HG02610 (cell line): ENCODE results near the gene PRKRIP1.
"Not testable (repeated sequence)": the region's sequence is repeated elsewhere in the genome, so short reads cannot be mapped to it uniquely, and the experiment has no call there.

ENCODE experiments used
- ATAC-seq: cut with Tn5 transposase; IDR thresholded peaks from one replicate; pipeline ENCODE4 v1.9.1; 2021; ENCODE audit warnings: mild to moderate bottlenecking, moderate library complexity; ENCODE audit not compliant: unreplicated experiment

The PRKRIP1 gene

DNA sequence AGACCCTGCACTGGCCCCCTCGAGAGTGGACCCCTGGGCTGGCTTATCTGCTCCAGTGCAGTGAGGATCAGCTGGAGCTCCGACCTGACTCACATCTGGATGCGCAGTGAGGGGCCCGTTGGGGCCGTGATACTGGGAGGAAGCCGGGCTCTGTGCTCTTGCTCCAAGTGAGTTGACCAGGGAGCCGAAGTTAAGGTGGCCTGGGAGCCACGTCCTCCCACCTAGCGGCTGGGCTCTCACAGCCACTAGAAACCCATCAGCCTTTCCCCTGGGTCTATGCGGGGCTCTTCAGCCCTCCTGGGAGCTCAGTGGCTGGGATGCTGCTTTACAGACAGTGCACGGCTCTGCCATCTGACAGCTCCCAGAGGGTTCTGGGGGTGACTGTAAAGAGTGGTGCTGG lies 59.4 kb downstream of the PRKRIP1 start:
- ATAC-seq: no peak

DNA sequence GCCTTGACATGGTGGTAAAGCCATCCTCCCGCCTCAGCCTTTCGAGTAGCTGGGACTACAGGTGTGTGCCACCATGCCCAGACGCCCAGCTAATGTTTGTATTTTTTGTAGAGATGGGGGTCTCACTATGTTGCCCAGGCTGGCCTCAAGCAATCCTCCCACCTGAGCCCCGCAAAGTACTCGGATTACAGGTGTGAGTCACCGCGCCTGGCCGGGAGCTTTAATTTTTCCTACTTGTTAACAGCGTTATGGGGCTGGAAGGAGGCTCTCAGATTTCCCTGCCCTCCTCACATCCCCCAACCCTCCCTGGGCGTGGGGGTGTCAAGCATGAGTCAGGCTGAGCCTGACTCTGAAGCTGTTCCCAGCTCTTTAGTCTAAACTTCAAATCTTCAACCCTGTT lies 60.2 kb downstream of the PRKRIP1 start:
- no peak for ATAC-seq

DNA sequence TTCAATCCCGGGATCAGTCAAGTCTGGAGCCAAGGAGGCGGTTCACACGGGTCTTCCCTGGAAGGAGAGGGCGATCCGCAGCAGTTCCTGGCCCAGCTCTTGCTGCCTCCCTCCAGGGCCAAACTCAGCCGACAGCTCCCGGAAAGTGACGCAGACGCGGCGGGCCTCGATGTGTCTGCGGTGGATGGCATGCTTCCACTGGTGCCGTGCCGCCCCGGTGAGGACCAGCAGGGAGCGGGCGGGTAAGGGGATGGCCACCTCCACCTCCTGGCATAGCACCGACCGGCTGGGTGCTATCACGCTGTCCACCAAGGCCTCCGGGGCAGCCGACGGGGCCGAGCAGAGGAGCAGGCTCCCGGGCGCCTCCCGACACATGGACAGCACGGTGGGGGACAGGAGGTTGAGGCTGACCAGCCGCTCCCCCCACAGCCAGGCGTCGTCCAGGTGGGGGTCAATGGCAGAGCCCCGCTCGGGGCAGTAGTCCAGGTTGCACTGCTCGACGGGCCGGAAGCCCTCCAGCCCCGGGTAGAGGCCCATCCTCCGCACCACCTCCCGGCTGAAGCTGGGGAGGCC lies 61.3 kb downstream of the PRKRIP1 start:
- ATAC-seq: no peak

DNA sequence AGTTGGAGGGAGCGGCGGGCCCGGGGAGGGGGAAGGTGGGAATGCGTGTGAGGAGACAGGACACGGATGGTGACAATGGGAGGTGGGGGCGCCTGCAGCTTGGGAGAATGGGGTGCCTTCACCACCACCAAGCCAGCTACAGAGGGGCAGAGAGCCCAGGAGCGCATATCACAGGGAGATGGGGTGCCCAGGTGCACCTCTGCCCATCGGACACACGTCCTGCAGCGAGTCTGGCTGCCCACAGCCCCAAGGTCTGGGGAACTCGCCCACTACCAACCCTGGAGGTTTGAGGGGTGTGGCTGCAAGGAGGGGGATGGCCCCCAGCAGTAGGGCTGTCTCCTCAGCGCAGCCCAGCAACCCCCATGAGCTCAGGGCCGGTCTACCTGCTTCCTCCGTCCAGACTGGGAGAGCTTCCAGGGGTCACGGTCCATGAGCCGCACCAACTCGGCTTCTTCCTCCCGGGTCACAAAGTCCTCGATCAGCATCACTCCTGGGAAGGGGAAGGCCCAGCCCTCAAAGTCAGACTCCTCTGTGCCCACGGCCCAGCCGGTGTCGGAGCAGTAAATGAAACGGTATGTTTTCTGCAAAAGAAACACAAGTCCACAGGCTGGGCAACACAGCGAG lies 63.2 kb downstream of the PRKRIP1 start:
- no peak for ATAC-seq

DNA sequence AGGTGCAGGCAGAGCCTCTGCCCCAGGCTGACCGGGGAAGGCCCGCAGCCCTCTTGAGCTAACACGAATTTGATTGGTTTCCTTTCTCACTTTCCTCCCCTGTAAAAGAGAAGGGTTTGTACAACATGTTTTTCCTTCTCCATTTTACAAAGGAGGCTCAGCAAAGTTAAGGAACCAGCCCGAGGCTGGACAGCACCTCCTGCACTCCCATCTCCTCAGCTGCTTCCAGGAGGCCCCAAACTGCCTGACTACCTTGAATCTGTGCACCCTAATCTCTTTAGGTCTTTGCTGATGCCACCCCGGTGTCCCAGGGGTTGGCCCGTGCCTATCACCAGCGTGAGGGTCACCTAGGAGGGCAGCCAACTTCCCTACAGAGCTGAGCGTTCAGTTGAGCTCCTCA lies 64.3 kb downstream of the PRKRIP1 start:
- no peak for ATAC-seq

DNA sequence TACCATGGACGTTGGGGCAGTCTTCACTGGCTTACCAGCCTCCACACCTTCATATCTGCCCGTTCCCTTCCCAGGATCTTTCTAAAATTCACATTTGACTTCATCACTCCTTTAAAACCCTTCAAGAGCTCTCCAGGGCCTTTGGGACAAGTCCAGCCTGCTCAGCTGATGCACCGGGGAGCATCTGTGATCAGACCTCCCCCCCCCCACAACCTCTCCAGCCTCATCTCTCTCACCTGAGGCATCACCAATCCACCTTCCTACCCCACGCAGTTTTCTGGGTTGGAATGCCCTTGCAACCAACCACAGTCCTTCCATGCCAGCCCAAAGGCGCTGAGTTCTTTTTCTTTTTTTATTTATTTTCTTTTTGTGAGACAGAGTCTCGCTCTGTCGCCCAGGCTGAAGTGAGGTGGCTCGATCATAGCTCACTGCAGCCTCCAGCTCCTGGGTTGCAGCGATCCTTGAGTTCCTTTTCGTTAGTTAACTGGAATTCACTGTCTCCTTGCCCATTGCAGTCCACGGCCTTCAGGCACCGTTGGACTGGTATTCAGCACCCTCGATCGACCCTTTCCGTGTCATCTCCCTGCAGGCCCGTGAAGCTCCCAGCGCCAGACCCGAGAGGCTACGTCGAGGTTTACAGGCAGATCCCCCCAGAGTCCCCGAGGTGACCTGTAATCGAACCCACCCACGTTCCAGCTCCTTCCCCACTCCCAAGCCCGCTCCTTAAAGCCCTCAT lies 67.8 kb downstream of the PRKRIP1 start:
- ATAC-seq: no peak

DNA sequence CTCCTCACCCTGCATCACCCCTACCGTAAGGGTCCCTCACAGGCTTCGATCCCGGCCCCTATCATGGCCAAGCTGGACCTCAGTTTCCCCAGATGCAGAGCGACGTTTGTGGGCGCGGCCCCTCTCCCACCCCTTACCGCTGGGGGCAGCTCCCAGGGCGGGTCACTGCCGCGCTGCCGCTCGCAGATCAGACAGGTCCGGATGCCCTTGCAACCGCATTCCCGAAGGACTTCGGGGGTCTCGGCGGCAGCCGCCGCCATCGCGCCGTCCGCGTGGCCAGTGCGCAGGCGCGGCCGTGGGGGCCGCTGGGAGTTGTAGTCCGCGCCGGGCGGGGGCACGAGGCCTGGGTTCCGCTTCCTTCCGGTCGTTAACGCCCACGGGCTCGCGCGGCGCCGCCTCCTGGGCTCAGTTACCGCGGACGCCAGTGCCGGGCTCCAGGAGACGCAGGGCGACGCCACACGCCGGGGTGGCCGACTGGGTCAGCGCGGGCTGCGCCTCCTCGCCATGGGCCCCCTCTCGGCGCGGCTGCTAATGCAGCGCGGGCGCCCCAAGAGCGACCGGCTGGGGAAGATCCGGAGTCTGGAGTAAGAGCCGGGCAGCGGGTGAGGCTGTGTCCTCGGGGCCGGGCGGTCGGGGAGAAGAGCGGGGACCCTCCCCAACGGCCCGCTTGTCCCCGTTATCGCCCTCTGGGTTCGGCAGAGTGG lies 68.6 kb downstream of the PRKRIP1 start, which contains the start of the genes ALKBH4 and LRWD1:
ALKBH4 (minus strand) TSS at position 287 of the 704 bp plus-strand sequence; CDS start at position 260, 27 bp downstream.
LRWD1 (plus strand) TSS at position 408 of the 704 bp plus-strand sequence; CDS start at position 505, 97 bp downstream.
- ATAC-seq: peak; percentile 94

DNA sequence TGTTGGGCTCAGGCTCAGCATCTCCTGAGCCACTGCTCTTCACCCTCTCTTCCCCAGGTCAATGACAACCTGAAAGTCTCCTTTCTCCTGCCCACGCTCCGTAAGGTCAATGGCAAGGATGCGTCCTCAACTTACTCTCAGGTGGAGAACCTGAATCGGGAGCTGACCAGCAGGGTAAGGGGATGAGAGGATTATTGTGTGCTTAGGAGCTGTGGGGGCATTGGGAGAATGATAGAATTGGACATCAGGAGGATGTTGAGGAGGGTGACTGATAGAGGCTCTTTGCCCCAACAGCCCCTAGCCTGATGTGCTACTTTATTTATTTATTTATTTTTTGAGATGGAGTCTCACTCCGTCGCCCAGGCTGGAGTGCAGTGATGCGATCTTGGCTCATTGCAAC lies 69.9 kb downstream of the PRKRIP1 start:
- no peak for ATAC-seq

DNA sequence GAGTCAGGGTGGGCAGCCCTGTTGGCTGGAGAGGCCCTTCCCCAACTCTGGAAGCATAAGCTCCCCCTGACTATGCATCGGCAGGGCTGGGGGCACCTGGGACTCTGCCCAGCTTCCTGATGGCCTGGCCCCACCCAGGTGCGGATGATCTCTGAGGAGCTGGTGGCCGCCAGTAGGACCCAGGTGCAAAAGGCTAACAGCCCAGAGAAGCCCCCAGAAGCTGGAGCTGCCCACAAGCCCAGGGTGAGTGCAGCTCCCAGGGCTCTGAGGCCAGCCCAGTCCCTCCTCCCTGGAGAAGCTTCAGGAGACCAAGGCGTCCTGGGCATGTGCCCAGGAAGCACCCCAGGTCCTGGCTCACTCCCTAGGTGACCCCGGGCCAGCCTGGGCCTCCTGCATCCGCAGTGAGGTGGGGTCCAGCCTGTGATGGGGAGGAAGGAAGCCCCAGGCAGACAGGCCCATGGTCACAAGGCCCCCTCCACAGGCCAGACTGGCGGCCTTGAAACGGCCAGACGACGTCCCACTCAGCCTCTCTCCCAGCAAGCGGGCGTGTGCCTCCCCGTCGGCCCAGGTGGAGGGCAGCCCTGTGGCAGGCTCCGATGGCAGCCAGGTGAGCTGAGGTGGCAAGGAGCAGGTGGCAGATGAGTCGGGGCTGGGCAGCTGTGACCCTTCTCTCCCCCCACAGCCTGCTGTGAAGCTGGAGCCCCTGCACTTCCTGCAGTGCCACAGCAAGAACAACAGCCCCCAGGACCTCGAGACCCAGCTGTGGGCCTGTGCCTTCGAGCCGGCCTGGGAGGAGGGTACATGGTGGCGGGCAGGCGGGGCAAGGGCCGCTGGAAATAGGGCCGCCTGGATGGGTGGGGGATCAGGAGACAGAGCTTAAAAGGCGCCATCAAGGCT lies 71.7 kb downstream of the PRKRIP1 start:
- ATAC-seq: no peak

DNA sequence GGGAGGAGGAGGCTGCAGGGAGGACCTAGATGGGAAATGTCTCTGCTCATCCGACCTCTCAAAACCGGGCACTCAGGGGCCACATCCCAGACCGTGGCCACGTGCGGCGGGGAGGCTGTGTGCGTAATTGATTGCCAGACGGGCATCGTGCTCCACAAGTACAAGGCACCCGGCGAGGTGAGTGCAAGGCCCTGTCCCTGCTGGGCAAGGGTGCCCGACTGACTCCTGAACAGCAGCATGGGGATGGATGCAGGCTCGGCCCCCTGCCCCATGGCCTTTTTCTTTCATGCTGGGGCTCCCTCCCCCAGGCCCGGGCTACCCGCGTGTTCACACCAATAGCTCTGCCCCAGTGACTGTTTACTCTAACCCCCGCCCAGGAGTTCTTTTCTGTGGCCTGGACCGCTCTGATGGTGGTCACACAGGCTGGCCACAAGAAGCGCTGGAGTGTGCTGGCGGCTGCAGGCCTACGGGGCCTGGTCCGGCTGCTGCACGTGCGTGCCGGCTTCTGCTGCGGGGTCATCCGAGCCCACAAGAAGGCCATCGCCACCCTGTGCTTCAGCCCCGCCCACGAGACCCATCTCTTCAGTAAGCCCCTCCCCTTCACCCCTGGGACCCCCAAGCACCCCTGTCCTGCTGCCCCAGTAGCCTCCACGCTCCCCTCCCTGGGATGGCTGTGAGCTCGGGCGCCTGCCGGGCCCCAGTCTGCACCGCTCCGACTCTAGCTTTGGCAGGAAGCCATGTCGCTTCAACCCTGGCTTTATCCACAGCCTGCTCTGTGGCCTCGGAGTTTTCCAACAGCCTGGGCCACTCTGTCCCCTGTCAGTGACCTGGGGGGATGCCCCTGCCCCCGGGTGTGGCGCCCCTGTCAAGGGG lies 72.6 kb downstream of the PRKRIP1 start:
- ATAC-seq: no peak

DNA sequence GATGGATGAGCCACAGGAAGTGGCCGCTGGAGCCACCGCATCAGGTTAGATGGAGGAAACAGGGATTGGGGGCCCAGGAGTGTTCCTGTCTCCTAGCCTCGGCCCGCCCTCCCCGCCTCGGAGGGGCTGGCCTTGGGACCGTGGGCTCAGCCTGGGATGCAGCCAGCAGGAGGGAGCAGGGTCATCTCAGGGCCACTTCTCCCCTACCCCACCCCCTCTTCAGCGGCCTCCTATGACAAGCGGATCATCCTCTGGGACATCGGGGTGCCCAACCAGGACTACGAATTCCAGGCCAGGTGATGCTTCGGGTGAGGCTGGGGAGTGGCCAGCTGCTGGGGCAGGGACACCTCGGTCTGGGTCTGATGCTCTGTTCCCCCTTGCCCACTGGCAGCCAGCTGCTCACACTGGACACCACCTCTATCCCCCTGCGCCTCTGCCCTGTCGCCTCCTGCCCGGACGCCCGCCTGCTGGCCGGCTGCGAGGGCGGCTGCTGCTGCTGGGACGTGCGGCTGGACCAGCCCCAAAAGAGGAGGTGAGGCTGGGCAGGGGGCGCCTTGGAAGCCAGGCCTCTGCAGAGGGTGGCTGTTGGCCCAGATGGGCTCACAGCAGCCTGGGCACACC lies 73.3 kb downstream of the PRKRIP1 start:
- ATAC-seq: no peak

DNA sequence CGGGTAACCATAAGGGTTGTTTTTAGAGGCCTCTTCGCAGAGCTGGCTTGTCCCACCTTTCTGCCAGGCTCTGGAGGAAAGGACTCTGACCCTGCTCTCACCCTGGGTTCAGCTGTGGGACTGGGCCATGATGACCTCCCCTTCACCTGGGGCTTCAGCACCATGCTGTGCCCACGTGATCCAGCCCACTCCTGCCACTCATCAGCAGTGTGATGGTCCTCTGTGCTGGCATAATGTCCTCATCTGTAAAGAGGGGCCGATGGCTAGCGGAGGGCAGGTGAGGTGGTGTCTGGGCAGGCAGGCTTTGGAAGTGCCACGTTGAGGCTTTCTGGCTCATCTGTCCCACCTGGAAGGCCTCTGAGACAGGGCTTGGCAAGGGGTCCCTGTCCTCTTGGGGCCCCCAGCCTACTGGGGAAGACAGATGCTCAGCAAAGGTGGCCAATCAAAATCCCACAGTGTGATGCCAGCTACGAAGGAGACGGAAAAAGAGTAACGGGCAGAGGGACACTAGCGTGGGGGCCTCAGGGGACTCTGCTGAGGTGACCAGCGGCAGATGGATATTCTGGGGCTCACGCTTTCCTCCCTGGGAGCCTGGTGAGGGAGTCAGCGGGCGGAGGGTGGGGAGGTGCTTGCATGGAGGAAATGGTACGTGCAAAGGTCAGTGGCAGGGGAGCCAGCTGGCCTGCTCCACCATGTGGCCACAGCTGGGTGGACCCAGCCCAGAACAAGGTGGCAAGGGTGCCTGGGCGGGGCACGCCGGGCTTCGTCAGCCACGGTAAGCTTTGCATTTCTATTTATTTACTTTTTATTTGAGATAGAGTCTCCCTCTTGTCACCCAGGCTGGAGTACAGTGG lies 74.0 kb downstream of the PRKRIP1 start:
- no peak for ATAC-seq

DNA sequence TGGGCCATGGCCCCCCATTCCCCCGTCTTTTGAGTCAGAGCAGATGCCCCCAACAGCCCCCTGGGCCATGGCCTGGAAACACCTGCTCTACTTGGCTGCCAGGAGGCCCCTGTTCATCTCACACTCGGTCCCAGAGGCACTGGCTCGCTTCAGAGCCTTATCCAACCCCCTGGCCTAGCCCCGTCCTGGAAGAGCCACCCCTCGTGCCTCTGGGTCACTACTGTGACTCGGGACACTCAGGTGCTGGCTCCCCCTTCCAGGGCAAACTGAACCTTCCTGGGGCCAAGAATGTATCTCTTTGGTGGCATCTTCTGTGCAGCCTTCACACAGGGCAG lies 75.6 kb downstream of the PRKRIP1 start:
- no peak for ATAC-seq

DNA sequence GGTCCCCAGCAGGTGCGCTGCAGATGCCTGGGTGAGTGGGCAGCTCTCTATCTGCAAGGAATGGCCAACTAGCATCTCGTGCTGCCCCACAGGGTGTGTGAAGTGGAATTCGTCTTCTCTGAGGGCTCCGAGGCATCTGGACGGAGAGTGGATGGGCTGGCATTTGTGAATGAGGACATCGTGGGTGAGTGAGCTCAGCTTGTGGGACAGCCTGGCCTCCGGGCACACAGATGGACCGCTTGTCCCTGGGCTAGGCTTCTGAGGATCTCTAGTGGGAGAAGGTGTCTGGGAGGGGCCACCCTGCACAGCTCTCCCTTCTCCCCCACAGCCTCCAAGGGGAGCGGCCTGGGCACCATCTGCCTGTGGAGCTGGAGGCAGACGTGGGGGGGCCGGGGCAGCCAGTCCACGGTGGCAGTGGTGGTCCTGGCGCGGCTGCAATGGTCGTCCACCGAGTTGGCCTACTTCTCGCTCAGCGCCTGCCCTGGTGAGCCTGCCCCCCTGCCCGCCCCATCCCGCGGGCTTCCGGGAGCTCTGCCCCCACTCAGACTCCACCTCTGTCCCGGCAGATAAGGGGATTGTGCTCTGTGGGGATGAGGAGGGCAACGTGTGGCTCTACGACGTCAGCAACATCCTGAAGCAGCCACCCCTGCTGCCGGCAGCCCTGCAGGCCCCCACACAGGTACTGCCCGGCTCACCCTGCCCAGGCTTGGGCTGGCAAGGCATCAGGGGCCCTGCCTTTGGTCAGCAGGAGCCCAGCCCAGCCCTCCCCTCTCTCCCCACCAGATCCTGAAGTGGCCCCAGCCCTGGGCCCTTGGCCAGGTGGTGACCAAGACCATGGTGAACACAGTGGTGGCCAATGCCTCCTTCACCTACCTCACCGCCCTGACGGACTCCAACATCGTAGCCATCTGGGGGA lies 76.2 kb downstream of the PRKRIP1 start:
- no peak for ATAC-seq

DNA sequence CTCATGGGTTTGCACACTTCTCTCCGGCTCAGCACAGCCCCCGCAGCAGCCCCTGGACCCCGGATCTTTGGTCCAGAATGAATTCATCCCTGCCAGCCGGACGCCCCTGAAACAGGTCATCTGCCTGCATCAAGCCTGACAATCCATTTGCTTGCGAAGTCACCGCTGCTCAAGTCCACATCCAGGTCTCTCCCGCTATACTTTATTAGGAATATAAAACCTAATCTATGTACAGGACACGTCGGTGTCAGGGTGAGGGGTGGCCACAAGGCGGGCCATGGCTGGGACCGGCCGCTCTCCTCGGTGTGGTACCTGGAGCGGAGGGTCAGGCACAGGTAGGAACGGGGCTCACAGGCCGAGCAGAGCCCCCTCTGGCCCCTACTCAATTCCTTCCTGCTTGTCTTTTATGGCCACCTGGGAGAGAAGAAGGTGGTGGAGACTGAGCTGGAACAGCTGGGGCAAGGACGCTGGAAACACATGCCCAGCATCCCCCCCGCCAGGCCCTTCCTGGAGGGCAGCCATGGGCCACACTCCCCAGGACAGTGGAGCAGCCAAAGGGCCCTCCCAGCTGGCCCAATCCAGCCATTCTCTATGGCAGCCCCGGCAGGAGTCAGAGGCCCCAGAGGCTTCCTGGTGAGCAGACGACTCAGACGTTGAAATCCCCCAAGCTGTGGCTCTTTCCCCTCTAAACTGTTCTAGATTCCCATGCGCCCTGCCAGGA lies 77.3 kb downstream of the PRKRIP1 start:
- no peak for ATAC-seq

DNA sequence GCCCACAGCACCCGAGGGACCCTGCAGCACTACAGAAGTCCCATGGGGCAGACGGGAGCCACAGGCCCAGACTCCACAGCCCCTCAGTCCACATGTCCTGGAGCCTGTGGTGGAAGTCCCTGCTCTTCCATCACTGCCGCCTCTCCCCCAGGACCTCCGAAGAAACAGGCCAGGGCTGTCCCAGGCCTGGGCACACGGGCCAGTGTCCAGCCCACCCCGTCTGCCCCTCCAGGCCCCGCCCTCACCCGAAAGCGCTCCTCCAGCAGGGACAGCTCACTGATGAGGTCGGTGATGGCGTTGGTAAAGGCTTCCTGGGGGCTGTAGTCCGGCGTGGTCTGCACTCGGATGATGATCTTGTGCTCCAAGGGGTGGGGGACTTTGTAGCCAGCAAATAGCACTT lies 78.0 kb downstream of the PRKRIP1 start:
- not testable (repeated sequence) for ATAC-seq
